B cell (primary cell): Measurements from ENCODE around the gene DUSP5. TPM values are rescaled to one million over a fixed set of nuclear protein-coding genes. Genes with fewer than 3 reads are reported as not detected.

Source experiments
- ATAC-seq: fragments of 200-7000 bp; cut with Tn5 transposase; one replicate; pipeline ENCODE4 v1.10.0; 2021; ENCODE audit warnings: low read depth, mild to moderate bottlenecking, moderate number of reproducible peaks, moderate library complexity
- CTCF ChIA-PET: fragments of 350-600 bp; sonication (Branson Sonifier 250); formaldehyde crosslinking; loops from one replicate; lab custom pipeline; 2021; ENCODE audit warnings: antibody characterized with exemption, inconsistent platforms; lab: Charles Lee
- POLR2A ChIA-PET: fragments of 350-600 bp; sonication (Branson Sonifier 250); formaldehyde crosslinking; loops from one replicate; lab custom pipeline; 2021; ENCODE audit warnings: antibody characterized with exemption; lab: Charles Lee
- DNase-seq: peaks from one replicate; pipeline ENCODE4 v3.0.0; 2013
- H2AFZ ChIP-seq: 2 replicates; pipeline ENCODE4 v1.6.1; 2012; ENCODE audit warnings: mild to moderate bottlenecking, low read depth, low read length; ENCODE audit not compliant: insufficient read depth, poor library complexity, severe bottlenecking
- H3K27ac ChIP-seq, 2 donors: 1 replicate in 1 of 2; 2 replicates in 1 of 2; pipeline ENCODE4 v1.5.1; 2012 to 2013; ENCODE audit warnings: low read length in 2 of 2, mild to moderate bottlenecking in 2 of 2, moderate library complexity in 1 of 2
- H3K27me3 ChIP-seq, 4 experiments: fragments of 200-600 bp in 1 of 4; sonication (generic) in 1 of 4; replicated peaks in 1 of 4; 1 replicate in 2 of 4; 2 replicates in 2 of 4; pipeline versions ENCODE4 v1.6.1 to v1.7.0; 2013 to 2016; ENCODE audit warnings: low read length in 3 of 4, mild to moderate bottlenecking in 2 of 4, mixed read lengths in 1 of 4, moderate library complexity in 1 of 4; ENCODE audit not compliant: insufficient read depth in 4 of 4, control insufficient read depth in 3 of 4; ENCODE audit errors: control extremely low read depth in 1 of 4
- H3K36me3 ChIP-seq, 2 experiments: replicated peaks in 1 of 2; 1 replicate in 1 of 2; 2 replicates in 1 of 2; pipeline versions ENCODE4 v1.6.1 to v1.7.1; 2013; ENCODE audit warnings: low read length in 1 of 2; ENCODE audit not compliant: insufficient read depth in 2 of 2, control insufficient read depth in 1 of 2; ENCODE audit errors: control extremely low read depth in 1 of 2, extremely low read depth in 1 of 2
- H3K4me1 ChIP-seq, 2 donors: fragments of 200-600 bp in 1 of 2; sonication (generic) in 1 of 2; 1 replicate in 1 of 2; 2 replicates in 1 of 2; pipeline versions ENCODE4 v1.5.1 to v1.6.1; 2013 to 2017; ENCODE audit warnings: low read length in 2 of 2; ENCODE audit not compliant: control insufficient read depth in 2 of 2, insufficient read depth in 2 of 2
- H3K4me2 ChIP-seq: replicated peaks from 2 replicates; pipeline ENCODE3; 2012; ENCODE audit warnings: mild to moderate bottlenecking, low read depth, low read length; ENCODE audit not compliant: poor library complexity, severe bottlenecking
- H3K4me3 ChIP-seq, 5 experiments: fragments of 200-600 bp in 1 of 5; sonication (generic) in 1 of 5; 1 replicate in 3 of 5; 2 replicates in 2 of 5; pipeline versions ENCODE4 v1.5.1 to v1.7.0; 2011 to 2016; ENCODE audit warnings: low read length in 4 of 5, mild to moderate bottlenecking in 4 of 5, low read depth in 2 of 5, control low read depth in 1 of 5, moderate library complexity in 1 of 5; ENCODE audit not compliant: insufficient read depth in 1 of 5; ENCODE audit errors: control extremely low read depth in 1 of 5, extremely low read depth in 1 of 5
- H3K79me2 ChIP-seq: fragments of 200-600 bp; sonication (generic); one replicate; pipeline ENCODE4 v1.6.0; 2016; ENCODE audit warnings: low read length; ENCODE audit not compliant: control insufficient read depth, insufficient read depth
- H3K9ac ChIP-seq: fragments of 200-600 bp; sonication (generic); 2 replicates; pipeline ENCODE4 v1.6.1; 2017; ENCODE audit warnings: mild to moderate bottlenecking, low read length, moderate library complexity
- H3K9me3 ChIP-seq, 3 donors: one replicate each; pipeline versions ENCODE4 v1.6.1 to v1.7.1; 2013; ENCODE audit warnings: low read length in 2 of 3; ENCODE audit not compliant: control insufficient read depth in 2 of 3, insufficient read depth in 1 of 3; ENCODE audit errors: control extremely low read depth in 1 of 3
- H4K20me1 ChIP-seq: 2 replicates; pipeline ENCODE4 v1.6.0; 2012; ENCODE audit warnings: mild to moderate bottlenecking, low read length; ENCODE audit not compliant: insufficient read depth, control insufficient read depth, poor library complexity, severe bottlenecking
- H3K27ac Mint-ChIP-seq: one replicate; pipeline ENCODE4 v1.8.0; 2021; ENCODE audit warnings: mixed read lengths
- H3K27me3 Mint-ChIP-seq: one replicate; pipeline ENCODE4 v1.8.0; 2021; ENCODE audit warnings: mixed read lengths
- H3K4me1 Mint-ChIP-seq: one replicate; pipeline ENCODE4 v1.8.0; 2021; ENCODE audit warnings: mixed read lengths
- H3K4me3 Mint-ChIP-seq: one replicate; pipeline ENCODE4 v1.8.0; 2021; ENCODE audit warnings: mixed read lengths
- H3K9me3 Mint-ChIP-seq: one replicate; pipeline ENCODE4 v1.8.0; 2022; ENCODE audit warnings: mixed read lengths; ENCODE audit not compliant: insufficient read depth
- EZH2 ChIP-seq: IDR thresholded peaks from 2 replicates; pipeline ENCODE4 v1.6.1; 2012; ENCODE audit warnings: borderline replicate concordance, low read depth, mild to moderate bottlenecking, moderate library complexity, low read length; ENCODE audit not compliant: insufficient read depth, poor library complexity, severe bottlenecking
- WGBS: methylation state at CpG from one replicate; pipeline ENCODE4 v1.1.5; 2013; ENCODE audit warnings: missing lambda C conversion rate; ENCODE audit not compliant: insufficient coverage; 5-methylcytosine and 5-hydroxymethylcytosine counted together
- intact Hi-C: fragments of 100-400 bp; cut with micrococcal nuclease; formaldehyde crosslinking; loops from one replicate; pipeline ENCODE4 v1.10.0; 2022
- polyA plus RNA-seq: library from polyadenylated mRNA; depleted of rRNA; stranded (reverse); fragments of >200 nt; gene quantifications from 2 replicates; pipeline ENCODE4 v1.2.3, GENCODE V29; 2012
- total RNA-seq, 2 donors: library from RNA; stranded (reverse); fragments of 120-200 nt in 1 of 2; gene quantifications; 1 replicate in 1 of 2; 2 replicates in 1 of 2; pipeline versions ENCODE4 v1.2.3 to v1.2.4, GENCODE V29; 2013 to 2022
- TF ChIP-seq, protein P1 (sequence below): fragments of 200-600 bp; IDR thresholded peaks from one replicate; pipeline ENCODE4 v1.8.0; 2022; ENCODE audit warnings: antibody characterized with exemption, mild to moderate bottlenecking

DUSP5 gene
- total and polyA plus RNA-seq, 2 donors (not counting 1 experiment from before 2014, with no cell fraction given): 10.0 to 71.0 TPM

DNA sequence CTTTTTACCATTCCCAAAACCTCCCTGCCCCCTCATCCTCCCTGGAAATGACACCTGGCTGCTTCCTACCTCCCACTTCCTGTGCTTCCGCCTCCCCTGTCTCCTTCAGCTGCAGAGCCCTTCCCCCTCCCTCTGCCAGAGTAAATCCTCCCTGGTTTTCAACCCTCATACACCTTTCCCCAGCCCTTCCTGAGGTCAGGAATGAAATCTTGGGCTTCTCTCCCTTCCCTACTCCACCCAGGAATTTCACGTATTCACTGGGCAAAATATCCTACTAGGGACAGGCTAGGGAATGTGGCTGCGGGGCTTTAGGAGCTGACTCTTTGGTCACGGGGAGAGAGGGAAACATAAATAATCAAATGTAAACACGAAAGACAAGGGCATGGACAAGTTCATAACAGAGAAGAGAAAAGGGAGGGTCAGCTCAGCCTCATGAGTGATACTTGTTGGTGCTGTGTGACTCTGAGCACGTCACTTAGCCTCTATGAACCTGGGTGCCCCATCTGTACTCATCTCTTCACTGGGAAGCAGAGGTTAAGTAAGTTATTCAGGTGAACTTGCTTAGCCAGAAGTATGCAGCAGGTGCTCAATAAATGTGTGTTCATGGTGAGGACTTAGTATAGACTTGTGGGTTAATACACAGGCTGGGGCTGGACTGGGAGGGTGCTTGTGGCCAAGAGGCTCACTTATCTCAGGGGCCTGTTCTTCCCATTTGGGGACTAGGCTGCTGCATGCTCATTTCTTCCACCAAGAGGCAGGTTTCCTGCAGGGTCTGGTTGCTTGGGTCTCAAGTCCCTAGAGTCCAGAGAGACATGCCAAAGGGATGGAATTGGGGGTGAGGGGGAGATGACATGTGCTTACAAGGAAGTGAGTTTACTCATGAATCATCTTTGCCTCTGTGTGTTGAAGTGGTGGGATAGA is 10.0 kb upstream of the DUSP5 start:
- H3K4me1 Mint-ChIP-seq: peaks cover 14% of the 10 kb centered on the region
- no peak for ATAC-seq
- H3K4me2 ChIP-seq: no peak overlapping the region

DNA sequence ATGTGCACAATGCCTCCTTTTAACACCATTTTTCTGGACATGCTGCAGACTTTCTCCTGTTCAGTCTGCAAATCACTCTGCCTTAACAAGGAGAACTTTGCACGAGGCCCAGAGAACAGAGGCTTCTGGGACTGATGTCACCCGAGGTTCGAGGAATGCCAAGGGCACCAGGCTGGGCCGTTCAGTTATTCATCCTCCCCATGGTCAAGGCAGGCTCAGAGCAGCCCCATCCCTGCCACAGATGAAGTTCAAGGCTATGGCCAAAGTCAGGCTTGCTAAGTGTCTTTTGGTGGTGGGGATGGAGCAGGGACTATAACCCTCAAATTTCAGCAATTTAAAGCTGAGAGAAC is 9.4 kb upstream of the DUSP5 start:
- H3K9me3 Mint-ChIP-seq: no peaks in the 10 kb centered on the region
- Histone ChIP-seq H3K9me3 (no peaks in the 10 kb centered on the region), H3K9ac (no peak overlapping the region), H3K4me2 (no peak overlapping the region), H3K4me1 (peaks cover 17% of the 10 kb centered on the region in 2 donors), H2AFZ (no peak overlapping the region), H4K20me1 (no peaks in the 10 kb centered on the region), H3K27me3 (peaks cover 0 to 17% (median 4%) of the 10 kb centered on the region in 4 experiments), H3K27ac (no peak overlapping the region), H3K36me3 (no peaks in the 10 kb centered on the region), H3K4me3 (no peak overlapping the region), H3K79me2 (no peaks in the 10 kb centered on the region)
- no peak for DNase-seq
- no peak for ATAC-seq
- peaks cover 18% of the 10 kb centered on the region for H3K4me1 Mint-ChIP-seq
- no peak overlapping the region for H3K4me3 Mint-ChIP-seq
- ChIA-PET CTCF (no interaction called here), POLR2A (no interaction called here)
- H3K27ac Mint-ChIP-seq: no peak overlapping the region
- intact Hi-C loops: no loop called here
- TF ChIP-seq, protein P1, sequence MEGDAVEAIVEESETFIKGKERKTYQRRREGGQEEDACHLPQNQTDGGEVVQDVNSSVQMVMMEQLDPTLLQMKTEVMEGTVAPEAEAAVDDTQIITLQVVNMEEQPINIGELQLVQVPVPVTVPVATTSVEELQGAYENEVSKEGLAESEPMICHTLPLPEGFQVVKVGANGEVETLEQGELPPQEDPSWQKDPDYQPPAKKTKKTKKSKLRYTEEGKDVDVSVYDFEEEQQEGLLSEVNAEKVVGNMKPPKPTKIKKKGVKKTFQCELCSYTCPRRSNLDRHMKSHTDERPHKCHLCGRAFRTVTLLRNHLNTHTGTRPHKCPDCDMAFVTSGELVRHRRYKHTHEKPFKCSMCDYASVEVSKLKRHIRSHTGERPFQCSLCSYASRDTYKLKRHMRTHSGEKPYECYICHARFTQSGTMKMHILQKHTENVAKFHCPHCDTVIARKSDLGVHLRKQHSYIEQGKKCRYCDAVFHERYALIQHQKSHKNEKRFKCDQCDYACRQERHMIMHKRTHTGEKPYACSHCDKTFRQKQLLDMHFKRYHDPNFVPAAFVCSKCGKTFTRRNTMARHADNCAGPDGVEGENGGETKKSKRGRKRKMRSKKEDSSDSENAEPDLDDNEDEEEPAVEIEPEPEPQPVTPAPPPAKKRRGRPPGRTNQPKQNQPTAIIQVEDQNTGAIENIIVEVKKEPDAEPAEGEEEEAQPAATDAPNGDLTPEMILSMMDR: no peak
- TF ChIP-seq EZH2: no peak
- WGBS: 100% methylated on average over 3 of the region's 4 CpGs
- peaks cover 38% of the 10 kb centered on the region for H3K27me3 Mint-ChIP-seq

More for the DNA sequence above, 10.0 kb upstream of the DUSP5 start:
- ChIA-PET CTCF (interaction anchor here (0.7 kb wide), 1 partner anchor 171 kb away, joined by 3 read pairs; no protein-coding TSS in a partner anchor), POLR2A (no interaction called here)
- peaks cover 0 to 17% (median 4%) of the 10 kb centered on the region in 4 experiments for H3K27me3 ChIP-seq
- H3K4me3 ChIP-seq: no peak overlapping the region
- no peaks in the 10 kb centered on the region for H3K36me3 ChIP-seq
- peaks cover 14 to 17% of the 10 kb centered on the region in 2 donors for H3K4me1 ChIP-seq
- no peak overlapping the region for H3K27ac Mint-ChIP-seq
- no peak for DNase-seq
- no peak overlapping the region for H3K27ac ChIP-seq
- TF ChIP-seq, protein P1: no peak
- TF ChIP-seq EZH2: no peak
- no peaks in the 10 kb centered on the region for H4K20me1 ChIP-seq
- no peaks in the 10 kb centered on the region for H3K79me2 ChIP-seq
- no peak overlapping the region for H3K4me3 Mint-ChIP-seq
- WGBS: 92% methylated on average over 3 of the region's 6 CpGs
- no peaks in the 10 kb centered on the region for H3K9me3 ChIP-seq
- H2AFZ ChIP-seq: no peak overlapping the region
- H3K9me3 Mint-ChIP-seq: no peaks in the 10 kb centered on the region
- H3K9ac ChIP-seq: no peak overlapping the region
- peaks cover 38% of the 10 kb centered on the region for H3K27me3 Mint-ChIP-seq
- intact Hi-C loops: no loop called here
